Measurements from ENCODE around the gene ADI1. TPM values are rescaled to one million over a fixed set of nuclear protein-coding genes. Genes with fewer than 3 reads are reported as not detected.

The ADI1 gene
- total and polyA plus RNA-seq, 2 of the 4 experiments (the other 2 are of a cell fraction), result 43.2 to 46.0 TPM

GRCh38 chr2:3478846-3479385, 40.4 kb downstream of the ADI1 start:
- no peak overlapping the region for H2BK20ac ChIP-seq (ENCODE audit: low read depth, low read length)
- no peak for DNase-seq
- peaks cover 36% of the 10 kb centered on the region for H3K36me3 ChIP-seq (ENCODE audit: control insufficient read depth, insufficient read depth, low read length)

More at GRCh38 chr2:3478846-3479385, 40.4 kb downstream of the ADI1 start:
- peaks cover 3 to 5% of the 10 kb centered on the region in 2 experiments; a peak in 1 of 4 replicates for H3K79me1 ChIP-seq (ENCODE audit: low read depth in 1 of 2, low read length in 2 of 2)
- H3K4me2 ChIP-seq (ENCODE audit: low read depth, low read length), result no peak overlapping the region
- no peaks in the 10 kb centered on the region for H4K20me1 ChIP-seq (ENCODE audit: insufficient read depth, low read length)
- no peak overlapping the region for H4K8ac ChIP-seq (ENCODE audit: low read depth in 2 of 2, low read length in 2 of 2)
- no peak overlapping the region for H4K91ac ChIP-seq (ENCODE audit: insufficient read depth, low read depth, low read length)
- no peak overlapping the region for H3K27ac ChIP-seq (ENCODE audit: insufficient read depth, low read length)
- BruUV-seq (replicated peaks), result no TSS peak
- intact Hi-C loops (cut with micrococcal nuclease) (no loop called here), in situ Hi-C loops (cut with MboI; ENCODE audit: low sequenced_read_pairs) (no loop called here), dilution Hi-C loops (cut with HindIII; ENCODE audit: low sequenced_read_pairs, unreplicated experiment) (no loop called here)
- no peak overlapping the region for H3K18ac ChIP-seq (ENCODE audit: low read depth, low read length)
- no peaks in the 10 kb centered on the region for H3K9me3 ChIP-seq (ENCODE audit: control insufficient read depth, insufficient read depth, low read length)
- H2BK120ac ChIP-seq (ENCODE audit: low read depth, low read length), result no peak overlapping the region
- no peaks in the 10 kb centered on the region for H3K27me3 ChIP-seq (ENCODE audit: control insufficient read depth, insufficient read depth, low read length)
- no peak overlapping the region for H3K14ac ChIP-seq (replicated peaks; ENCODE audit: low read depth, low read length)
- H2BK15ac ChIP-seq (ENCODE audit: low read depth, low read length), result no peak overlapping the region
- WGBS, 2 experiments (ENCODE audit: extremely low coverage in 2 of 2, insufficient read length in 1 of 2), result 94% methylated on average over 19 of the region's 19 CpGs; no CpG with 5 or more reads in 1 of the 2 experiments
- H2AK9ac ChIP-seq (replicated peaks; ENCODE audit: low read depth, low read length, poor library complexity), result no peak overlapping the region
- H3K4ac ChIP-seq (ENCODE audit: low read depth, low read length), result no peak overlapping the region
- CTCF ChIA-PET, result no interaction called here
- no peak overlapping the region for H3K9ac ChIP-seq (ENCODE audit: low read depth, low read length)
- no peak overlapping the region for H2AK5ac ChIP-seq (ENCODE audit: low read depth, low read length)
- no peak for ATAC-seq (ENCODE audit: low read depth)
- H3K23ac ChIP-seq (ENCODE audit: low read depth, low read length), result no peak overlapping the region
- H3K56ac ChIP-seq (ENCODE audit: extremely low read depth, insufficient read depth, low read length), result no peak overlapping the region
- peaks cover 7% of the 10 kb centered on the region; the same call in 1 of the 2 replicates for H3K4me1 ChIP-seq (ENCODE audit: control insufficient read depth, insufficient read depth, low read length)
- H4K5ac ChIP-seq (ENCODE audit: low read depth, low read length), result no peak overlapping the region
- TF ChIP-seq POLR2A (IDR thresholded peaks at IDR 0.05; ENCODE audit: low read depth, low read length) (no peak), BHLHE40 (IDR thresholded peaks at IDR 0.05; ENCODE audit: low read depth, low read length) (no peak), CEBPB (IDR thresholded peaks at IDR 0.05; ENCODE audit: low read depth, low read length) (no peak), ELK1 (IDR thresholded peaks at IDR 0.05; ENCODE audit: borderline replicate concordance, low read depth, low read length) (no peak), SMC3 (IDR thresholded peaks at IDR 0.05; ENCODE audit: low read depth, low read length) (no peak), MAFK (IDR thresholded peaks at IDR 0.05; ENCODE audit: low read depth, low read length) (no peak), RCOR1 (IDR thresholded peaks at IDR 0.05; ENCODE audit: insufficient replicate concordance, low read length) (no peak), USF2 (IDR thresholded peaks at IDR 0.05; ENCODE audit: low read depth, low read length) (no peak), RAD21 (IDR thresholded peaks at IDR 0.05; ENCODE audit: low read length) (no peak), RFX5 (IDR thresholded peaks at IDR 0.05; ENCODE audit: low read depth, low read length) (no peak)
- no peak overlapping the region for H3K4me3 ChIP-seq (ENCODE audit: insufficient read depth, low read depth, low read length)
- H2AFZ ChIP-seq (replicated peaks; ENCODE audit: low read length, poor library complexity), result peak overlapping the region; percentile 45
- no peak overlapping the region for H2BK5ac ChIP-seq (ENCODE audit: low read depth, low read length, poor library complexity, severe bottlenecking)
- POLR2A ChIA-PET (ENCODE audit: unreplicated experiment), result no interaction called here
- H3K9me1 ChIP-seq (ENCODE audit: insufficient read depth, low read length), result peaks cover 8% of the 10 kb centered on the region; the same call in 1 of the 2 replicates

Data from IMR-90 (cell line).